A549 (cell line): ENCODE data around the gene PHEX. TPM values are rescaled to one million over a fixed set of nuclear protein-coding genes. Genes with fewer than 3 reads are reported as not detected.
A peak's percentile ranks its signal among the peaks of the same experiment; 100 is the strongest.

Source experiments
- ATAC-seq, 2 experiments: fragments of 200-7000 bp in 1 of 2; fragments of >200 bp in 1 of 2; cut with Nextera tagmentation in 1 of 2; cut with Tn5 transposase in 1 of 2; 3 replicates each; pipeline versions ENCODE4 v1.8.0 to v1.9.1; 2018 to 2020; ENCODE audit warnings: mild to moderate bottlenecking in 1 of 2, moderate library complexity in 1 of 2
- CTCF ChIA-PET: fragments of 300-600 bp; sonication (Branson Sonifier 250); formaldehyde crosslinking; extraction: SDS; loops from one replicate; lab custom pipeline; 2021; ENCODE audit warnings: antibody characterized with exemption, inconsistent platforms; lab: Yijun Ruan, JAX
- POLR2A ChIA-PET: fragments of 350-600 bp; formaldehyde crosslinking; extraction: SDS; loops from one replicate; lab custom pipeline; 2021; ENCODE audit warnings: antibody characterized with exemption, inconsistent platforms; lab: Yijun Ruan, JAX
- DNase-seq, 2 experiments: peaks; one replicate each; pipeline versions ENCODE4 v3.0.0 to v3.0.0-alpha.2; 2011 to 2016; ENCODE audit warnings: low read depth in 1 of 2, low spot score in 1 of 2
- FAIRE-seq: peaks from 2 replicates; lab custom pipeline; 2011; peaks lifted over from hg19 to GRCh38; lab: Jason Lieb, UNC
- H3K27ac ChIP-seq, 2 experiments: fragments of >200 bp; sonication (Bioruptor Twin); formaldehyde crosslinking; 3 replicates each; pipeline ENCODE4 v1.5.1; 2016 to 2017
- H3K4me1 ChIP-seq: fragments of >200 bp; sonication (Bioruptor Twin); formaldehyde crosslinking; 3 replicates; pipeline ENCODE4 v1.6.1; 2016
- H3K4me2 ChIP-seq: fragments of >200 bp; sonication (Bioruptor Twin); formaldehyde crosslinking; 3 replicates; pipeline ENCODE4 v1.6.1; 2016
- H3K4me3 ChIP-seq: fragments of >200 bp; sonication (Bioruptor Twin); formaldehyde crosslinking; 3 replicates; pipeline ENCODE4 v1.5.1; 2016
- H3K9me3 ChIP-seq: fragments of >200 bp; sonication (Bioruptor Twin); formaldehyde crosslinking; 3 replicates; pipeline ENCODE4 v1.6.1; 2016
- BCL3 ChIP-seq: fragments of >200 bp; sonication (Bioruptor Twin); formaldehyde crosslinking; IDR thresholded peaks from 3 replicates; pipeline ENCODE4 v1.6.1; 2016
- BHLHE40 ChIP-seq: IDR thresholded peaks from 2 replicates; pipeline ENCODE4 v1.6.1; 2012; ENCODE audit warnings: low read depth, low read length, inconsistent platforms
- FOSL2 ChIP-seq, 2 experiments: fragments of 450-650 bp in 1 of 2; fragments of >200 bp in 1 of 2; sonication (Bioruptor Twin) in 1 of 2; formaldehyde crosslinking; IDR thresholded peaks; 2 replicates each; pipeline versions ENCODE4 v1.5.0 to v1.6.1; 2016 to 2020; ENCODE audit warnings: mild to moderate bottlenecking in 1 of 2, moderate library complexity in 1 of 2
- JUNB ChIP-seq: fragments of >200 bp; sonication (Bioruptor Twin); formaldehyde crosslinking; IDR thresholded peaks from 2 replicates; pipeline ENCODE4 v1.6.1; 2016
- MAZ ChIP-seq: fragments of 150-350 bp; IDR thresholded peaks from 2 replicates; pipeline ENCODE4 v1.6.1; 2014; ENCODE audit warnings: antibody characterized with exemption, low read depth, low read length, borderline replicate concordance
- NPAS2 ChIP-seq: fragments of 250-450 bp; sonication (Bioruptor Pico); IDR thresholded peaks from 2 replicates; pipeline ENCODE4 v1.8.0; 2022; ENCODE audit warnings: mild to moderate bottlenecking, moderate library complexity, borderline replicate concordance
- NR3C1 ChIP-seq: fragments of >200 bp; sonication (Bioruptor Twin); formaldehyde crosslinking; IDR thresholded peaks from 3 replicates; pipeline ENCODE4 v1.6.1; 2017
- POLR2AphosphoS2 ChIP-seq: conservative IDR thresholded peaks from 2 replicates; pipeline ENCODE4 v1.6.1; 2012; ENCODE audit warnings: low read length, improper control_type of control experiment, inconsistent platforms
- RCOR1 ChIP-seq: fragments of 150-350 bp; IDR thresholded peaks from 2 replicates; pipeline ENCODE4 v1.6.1; 2014; ENCODE audit warnings: antibody characterized with exemption, low read length, low read depth
- REST ChIP-seq: fragments of 200-600 bp; sonication (generic); IDR thresholded peaks from 2 replicates; pipeline ENCODE4 v1.6.1; 2016; ENCODE audit warnings: antibody characterized with exemption, mild to moderate bottlenecking, moderate library complexity
- RFX5 ChIP-seq: fragments of 450-650 bp; IDR thresholded peaks from 2 replicates; pipeline ENCODE4 v1.7.1; 2014; ENCODE audit warnings: antibody characterized with exemption, mild to moderate bottlenecking, moderate library complexity
- RNF2 ChIP-seq: fragments of 200-600 bp; sonication (generic); IDR thresholded peaks from 2 replicates; pipeline ENCODE4 v1.6.1; 2016; ENCODE audit warnings: low read depth, mild to moderate bottlenecking, antibody characterized with exemption, moderate library complexity, borderline replicate concordance
- TP53 ChIP-seq: fragments of 250-450 bp; sonication (Bioruptor Pico); IDR thresholded peaks from 2 replicates; pipeline ENCODE4 v1.5.0; 2021; ENCODE audit warnings: mild to moderate bottlenecking, moderate library complexity
- ZC3H11A ChIP-seq: fragments of 450-650 bp; IDR thresholded peaks from 2 replicates; pipeline ENCODE4 v1.6.1; 2014; ENCODE audit warnings: antibody characterized with exemption, mild to moderate bottlenecking
- WGBS: methylation state at CpG from one replicate; pipeline ENCODE4 v1.1.6; 2017; ENCODE audit errors: missing lambda C conversion rate; 5-methylcytosine and 5-hydroxymethylcytosine counted together
- polyA plus RNA-seq, 4 experiments: library from polyadenylated mRNA; depleted of rRNA in 3 of 4; stranded (reverse); fragments of >200 nt; fragmentation: RNase III in 1 of 4; extraction: RNeasy Plus Mini Kit Qiagen cat#74134 plus additional on column Dnase treatment in 1 of 4; gene quantifications; 2 replicates in 3 of 4; 3 replicates in 1 of 4; pipeline ENCODE4 v1.2.3, GENCODE V29; 2011 to 2017
- TF ChIP-seq, protein P1 (sequence below): fragments of >200 bp; sonication (Bioruptor Twin); formaldehyde crosslinking; IDR thresholded peaks from 2 replicates; pipeline ENCODE4 v1.6.1; 2016

The PHEX gene
- polyA plus RNA-seq, 2 of the 4 experiments (the other 2 are of a cell fraction): 0.28 to 0.98 TPM

GRCh38 chrX:22012051-22012450, 20.1 kb upstream of the PHEX start (continued):
- no peak for TF ChIP-seq REST

DNA sequence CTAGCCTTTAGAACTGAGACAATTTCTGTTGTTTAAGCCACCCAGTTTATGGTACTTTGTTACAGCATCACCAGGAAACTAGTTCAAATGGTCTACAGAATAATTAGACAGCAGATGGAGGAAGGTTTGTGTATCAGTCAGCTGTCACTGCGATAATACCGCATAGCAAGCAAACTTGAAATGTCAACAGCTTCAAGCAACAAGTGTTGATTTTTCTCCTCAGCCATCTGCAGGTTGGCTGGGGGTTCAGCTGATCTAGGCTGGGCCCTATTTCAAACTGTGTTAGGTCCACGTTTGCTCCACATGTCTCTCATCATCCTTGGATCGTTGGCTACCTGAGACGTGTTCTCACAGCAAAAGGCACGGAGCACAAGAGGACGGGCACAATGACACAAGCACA, 19.2 kb upstream of the PHEX start:
- ChIA-PET POLR2A (no interaction called here), CTCF (no interaction called here)
- WGBS: 81% methylated on average over 7 of the region's 7 CpGs
- Histone ChIP-seq H3K4me3 (no peak overlapping the region), H3K9me3 (no peaks in the 10 kb centered on the region), H3K4me2 (no peak overlapping the region), H3K27ac (no peak overlapping the region), H3K4me1 (no peaks in the 10 kb centered on the region)
- ATAC-seq (no peak), DNase-seq (no peak)
- TF ChIP-seq BCL3: no peak
- TF ChIP-seq, all 56 proteins: peak for 0
- FAIRE-seq: peak; percentile 87

DNA sequence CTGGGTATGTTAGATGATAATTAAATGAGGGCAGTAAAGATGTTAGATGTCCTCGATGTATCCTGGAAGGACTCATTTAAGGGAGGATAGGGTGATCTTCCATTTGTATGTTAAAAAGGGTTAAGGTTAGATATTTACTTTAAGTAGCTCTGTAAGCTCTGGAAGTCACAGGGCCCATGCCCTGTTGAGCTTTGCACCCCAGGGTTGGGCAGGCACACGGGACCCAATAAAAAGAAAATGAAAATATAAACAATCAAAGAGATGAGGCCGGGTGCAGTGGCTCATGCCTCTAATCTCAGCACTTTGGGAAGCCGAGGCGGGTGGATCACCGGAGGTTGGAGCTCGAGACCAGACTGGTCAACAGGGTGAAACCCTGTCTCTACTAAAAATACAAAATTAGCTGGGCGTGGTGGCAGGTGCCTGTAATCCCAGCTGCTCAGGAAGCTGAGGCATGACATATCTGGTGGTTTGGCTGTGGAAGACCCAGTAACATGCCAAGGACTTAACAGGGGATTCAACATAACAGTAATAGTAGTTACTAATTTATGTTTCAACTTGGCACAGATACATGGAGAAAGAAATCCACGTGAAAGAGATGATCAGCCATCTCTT, 16.9 kb upstream of the PHEX start:
- ChIA-PET CTCF (no interaction called here), POLR2A (no interaction called here)
- H3K4me2 ChIP-seq: no peak overlapping the region
- 74% methylated on average over 9 of the region's 9 CpGs for WGBS
- H3K4me3 ChIP-seq: no peak overlapping the region
- ATAC-seq (no peak), DNase-seq (no peak), FAIRE-seq (no peak)
- H3K9me3 ChIP-seq: no peaks in the 10 kb centered on the region
- TF ChIP-seq TP53 (CRISPR knock-in tag) (no peak), BHLHE40 (no peak), NPAS2 (CRISPR knock-in tag) (no peak), JUNB (no peak), REST (no peak), RFX5 (no peak)
- no peaks in the 10 kb centered on the region for H3K4me1 ChIP-seq
- H3K27ac ChIP-seq: no peak overlapping the region

DNA sequence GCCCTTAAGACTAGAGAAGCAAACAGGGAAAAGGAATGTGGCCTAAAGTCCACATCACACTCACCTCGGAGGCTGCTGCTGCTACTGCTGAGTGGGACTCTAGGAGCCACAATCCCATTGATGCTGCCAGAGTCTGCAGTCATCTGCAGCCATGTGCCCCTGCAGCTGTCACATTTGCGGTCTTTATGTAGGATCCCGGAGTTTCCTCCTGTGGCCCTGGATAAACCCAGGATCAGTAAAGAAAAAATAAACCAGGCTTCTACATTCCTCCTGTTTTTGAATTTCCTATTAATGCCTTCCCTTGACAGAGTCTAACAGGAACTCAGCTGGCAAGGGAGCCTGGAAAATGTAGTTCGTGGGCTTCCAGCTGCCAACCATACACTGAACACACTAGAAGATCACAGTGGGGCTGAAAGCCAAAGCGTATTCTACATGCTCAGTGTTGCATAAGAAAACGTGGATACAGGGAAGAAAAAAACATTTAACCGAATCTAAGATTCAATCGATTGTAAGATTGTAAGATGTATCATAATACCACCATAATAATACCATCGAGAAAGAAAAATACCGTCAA, 10.3 kb upstream of the PHEX start:
- Histone ChIP-seq H3K4me1 (no peaks in the 10 kb centered on the region), H3K4me3 (no peak overlapping the region), H3K9me3 (no peaks in the 10 kb centered on the region), H3K4me2 (no peak overlapping the region), H3K27ac (no peak overlapping the region)
- FAIRE-seq (no peak), ATAC-seq (no peak), DNase-seq (no peak)
- TF ChIP-seq FOSL2 (IDR thresholded peaks at IDR 0.05) (no peak), FOSL2 (CRISPR knock-in tag; IDR thresholded peaks at IDR 0.05) (no peak), BCL3 (no peak), POLR2AphosphoS2 (no peak), RCOR1 (no peak), ZC3H11A (no peak), RFX5 (no peak), NR3C1 (no peak), RNF2 (no peak), JUNB (no peak), MAZ (no peak)
- TF ChIP-seq, protein P1, sequence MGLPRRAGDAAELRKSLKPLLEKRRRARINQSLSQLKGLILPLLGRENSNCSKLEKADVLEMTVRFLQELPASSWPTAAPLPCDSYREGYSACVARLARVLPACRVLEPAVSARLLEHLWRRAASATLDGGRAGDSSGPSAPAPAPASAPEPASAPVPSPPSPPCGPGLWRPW: no peak
- ChIA-PET POLR2A (no interaction called here), CTCF (interaction anchor here (1.2 kb wide), 2 partner anchors 18 to 37 kb away, joined by 3 read pairs; no protein-coding TSS in a partner anchor)
- 68% methylated on average over 10 of the region's 10 CpGs for WGBS
